K562 (cell line): ENCODE results near the gene ABI2. TPM values are rescaled to one million over a fixed set of nuclear protein-coding genes. Genes with fewer than 3 reads are reported as not detected.

ENCODE experiments used
- ATAC-seq: fragments of 200-7000 bp; cut with Tn5 transposase; 3 replicates; pipeline ENCODE4 v1.9.1; 2020; ENCODE audit warnings: moderate library complexity
- BruUV-seq: library from RNA; stranded (reverse); fragments of 400-500 nt; replicated peaks from 2 replicates; lab custom pipeline; 2021; lab: Mats Ljungman, UMichigan
- CTCF ChIA-PET: fragments of 300-600 bp; formaldehyde crosslinking; extraction: SDS; loops from one replicate; lab custom pipeline; 2021; ENCODE audit warnings: low intra/inter-chr PET ratio; lab: Yijun Ruan, JAX
- POLR2A ChIA-PET: fragments of 300-600, 350-650 bp; sonication (Branson Sonifier 250); formaldehyde crosslinking; extraction: SDS; loops from one replicate; lab custom pipeline; 2021; ENCODE audit warnings: antibody characterized with exemption, inconsistent platforms; lab: Yijun Ruan, JAX
- DNase-seq, 4 experiments: peaks; one replicate each; pipeline versions ENCODE4 v3.0.0 to v3.0.0-alpha.2; 2011 to 2018; ENCODE audit warnings: low spot score in 3 of 4, mixed read lengths in 3 of 4; ENCODE audit errors: extremely low read depth in 1 of 4
- FAIRE-seq: peaks from 2 replicates; lab custom pipeline; 2011; peaks lifted over from hg19 to GRCh38; lab: Jason Lieb, UNC
- H2AFZ ChIP-seq: 2 replicates; pipeline ENCODE4 v1.6.0; 2011; ENCODE audit warnings: low read depth, low read length, control low read depth, inconsistent platforms
- H3K27ac ChIP-seq: fragments of 200-600 bp; 3 replicates; pipeline ENCODE4 v1.8.0; 2011; ENCODE audit warnings: low read depth, mild to moderate bottlenecking, control low read depth, inconsistent platforms, low read length, moderate library complexity, mixed read lengths; ENCODE audit errors: extremely low read depth
- H3K27me3 ChIP-seq, 2 experiments: fragments of 300-600 bp in 1 of 2; 2 replicates in 1 of 2; 3 replicates in 1 of 2; pipeline versions ENCODE4 v1.6.0 to v1.8.0; 2011; ENCODE audit warnings: inconsistent platforms in 2 of 2, low read length in 2 of 2, mild to moderate bottlenecking in 1 of 2, mixed read lengths in 1 of 2, moderate library complexity in 1 of 2; ENCODE audit not compliant: control insufficient read depth in 2 of 2, insufficient read depth in 2 of 2
- H3K36me3 ChIP-seq: fragments of 300-600 bp; 3 replicates; pipeline ENCODE4 v1.8.0; 2011; ENCODE audit warnings: mild to moderate bottlenecking, low read length, inconsistent platforms; ENCODE audit not compliant: control insufficient read depth, insufficient read depth
- H3K4me1 ChIP-seq, 2 experiments: fragments of 200-600 bp in 1 of 2; replicated peaks in 1 of 2; 2 replicates in 1 of 2; 3 replicates in 1 of 2; pipeline versions ENCODE4 v1.5.1 to v1.8.0; 2011; ENCODE audit warnings: inconsistent platforms in 2 of 2, low read length in 2 of 2, mild to moderate bottlenecking in 1 of 2, mixed read lengths in 1 of 2, moderate library complexity in 1 of 2; ENCODE audit not compliant: control insufficient read depth in 2 of 2, insufficient read depth in 2 of 2
- H3K4me2 ChIP-seq: 2 replicates; pipeline ENCODE4 v1.6.1; 2011; ENCODE audit warnings: low read length, control low read depth, inconsistent platforms, mixed read lengths; ENCODE audit not compliant: insufficient read depth
- H3K4me3 ChIP-seq: fragments of 200-600 bp; sonication (generic), shearing (Covaris generic); 2 replicates; pipeline ENCODE4 v1.5.1; 2016; ENCODE audit warnings: control low read depth, inconsistent platforms
- H3K79me2 ChIP-seq: fragments of 200-600 bp; 3 replicates; pipeline ENCODE4 v1.8.0; 2011; ENCODE audit warnings: low read length, inconsistent platforms; ENCODE audit not compliant: control insufficient read depth, insufficient read depth
- H3K9ac ChIP-seq, 2 experiments: 2 replicates each; pipeline versions ENCODE4 v1.6.0 to v1.6.1; 2011; ENCODE audit warnings: low read depth in 2 of 2, low read length in 2 of 2, control low read depth in 1 of 2, inconsistent platforms in 1 of 2, mild to moderate bottlenecking in 1 of 2, mixed read lengths in 1 of 2; ENCODE audit not compliant: insufficient read depth in 1 of 2
- H3K9me1 ChIP-seq: one replicate; pipeline ENCODE4 v1.6.0; 2011; ENCODE audit warnings: inconsistent platforms, mild to moderate bottlenecking, low read length, moderate library complexity; ENCODE audit not compliant: control insufficient read depth, insufficient read depth
- H3K9me3 ChIP-seq: replicated peaks from 2 replicates; pipeline ENCODE4 v1.5.1; 2011; ENCODE audit warnings: low read depth, low read length, inconsistent platforms; ENCODE audit not compliant: control insufficient read depth, insufficient read depth
- H4K20me1 ChIP-seq: replicated peaks from 2 replicates; pipeline ENCODE4 v1.6.1; 2011; ENCODE audit warnings: low read length, inconsistent platforms, mixed read lengths; ENCODE audit not compliant: control insufficient read depth, insufficient read depth
- ASH1L ChIP-seq: fragments of 450-650 bp; IDR thresholded peaks from 2 replicates; pipeline ENCODE4 v1.6.1; 2018; ENCODE audit warnings: borderline replicate concordance, mild to moderate bottlenecking, low read depth; ENCODE audit not compliant: partially characterized antibody
- MEF2D ChIP-seq: conservative IDR thresholded peaks from 2 replicates; pipeline ENCODE4 v1.6.1; 2016; ENCODE audit warnings: low read depth, missing genetic modification characterization, missing compliant biosample characterization
- PRMT5 ChIP-seq: sonication (generic); formaldehyde crosslinking; IDR thresholded peaks from 2 replicates; pipeline ENCODE4 v1.5.0; 2020; ENCODE audit warnings: missing genetic modification reagents
- RAD21 ChIP-seq, 2 experiments: fragments of 250-450 bp in 1 of 2; fragments of 450-650 bp in 1 of 2; sonication (Bioruptor Pico) in 1 of 2; formaldehyde crosslinking in 1 of 2; IDR thresholded peaks in 1 of 2; conservative IDR thresholded peaks in 1 of 2; 2 replicates each; pipeline versions ENCODE4 v1.4.0 to v1.8.0; 2020 to 2022; ENCODE audit warnings: mild to moderate bottlenecking in 2 of 2, moderate library complexity in 1 of 2
- RBM14 ChIP-seq: fragments of 200-400 bp; formaldehyde crosslinking; IDR thresholded peaks from 2 replicates; pipeline ENCODE4 v1.6.1; 2018; ENCODE audit warnings: low read depth, mild to moderate bottlenecking, low read length, moderate library complexity, borderline replicate concordance; ENCODE audit not compliant: insufficient read depth
- YY1 ChIP-seq, 3 experiments: IDR thresholded peaks; 2 replicates each; pipeline ENCODE4 v1.6.1; 2011; ENCODE audit warnings: low read length in 2 of 3, mild to moderate bottlenecking in 2 of 3, moderate library complexity in 2 of 3, borderline replicate concordance in 1 of 3, control low read depth in 1 of 3, low read depth in 1 of 3; ENCODE audit not compliant: insufficient read depth in 3 of 3, insufficient replicate concordance in 2 of 3, control insufficient read depth in 1 of 3, insufficient read length in 1 of 3; ENCODE audit errors: extremely low read depth in 1 of 3
- ZBTB7A ChIP-seq: IDR thresholded peaks from 2 replicates; pipeline ENCODE4 v1.6.1; 2011; ENCODE audit warnings: low read depth, mild to moderate bottlenecking, low read length, moderate library complexity, borderline replicate concordance; ENCODE audit not compliant: control insufficient read depth
- ZNF3 ChIP-seq: fragments of 250-450 bp; sonication (Bioruptor Pico); IDR thresholded peaks from 2 replicates; pipeline ENCODE4 v1.5.0; 2021; ENCODE audit warnings: mild to moderate bottlenecking, moderate library complexity
- WGBS: fragments of 100-300 bp; shearing (Covaris generic); methylation state at CpG from one replicate; pipeline ENCODE4 v1.1.6; 2016; ENCODE audit warnings: low coverage, mixed read lengths; ENCODE audit not compliant: insufficient coverage; ENCODE audit errors: missing lambda C conversion rate; 5-methylcytosine and 5-hydroxymethylcytosine counted together
- in situ Hi-C: fragments of 300-500 bp; cut with MboI; formaldehyde crosslinking; loops from 4 replicates; pipeline ENCODE4 v1.15.0; 2018; ENCODE audit warnings: inconsistent platforms, mixed read lengths
- intact Hi-C: fragments of 100-400 bp; cut with micrococcal nuclease; formaldehyde crosslinking; loops from 2 replicates; pipeline ENCODE4 v1.14.2; 2022
- polyA plus RNA-seq, 8 experiments: library from polyadenylated mRNA; depleted of rRNA in 4 of 8; stranded (reverse) in 5 of 8; unstranded in 3 of 8; fragments of >200 nt; fragmentation: Nextera tagmentation in 2 of 8; fragmentation: Illumina TruSeq in 1 of 8; extraction: Ambion mirVana in 2 of 8; extraction: Trizol in 1 of 8; gene quantifications; 2 replicates each; pipeline versions ENCODE4 v1.2.1 to v1.2.3, GENCODE V29; 2011 to 2014; ENCODE audit warnings: inconsistent platforms in 1 of 8, missing spikeins in 1 of 8
- total RNA-seq, 7 experiments: library from RNA; depleted of rRNA in 6 of 7; stranded (reverse); fragments of >200 nt in 6 of 7; fragmentation: Illumina TruSeq in 2 of 7; extraction: Trizol in 2 of 7; gene quantifications; 2 replicates each; pipeline versions ENCODE4 v1.2.1 to v1.2.3, GENCODE V29; 2011 to 2021; ENCODE audit warnings: low replicate concordance in 1 of 7
- TF ChIP-seq, protein P1 (sequence below): sonication (generic); formaldehyde crosslinking; IDR thresholded peaks from 2 replicates; pipeline ENCODE4 v1.8.1; 2022; ENCODE audit warnings: missing genetic modification reagents
- TF ChIP-seq, protein P2 (sequence below): fragments of 250-450 bp; sonication (Bioruptor Pico); IDR thresholded peaks from 2 replicates; pipeline ENCODE4 v1.4.0; 2020; ENCODE audit warnings: borderline replicate concordance
- TF ChIP-seq, protein P3 (sequence below): fragments of 250-450 bp; sonication (Bioruptor Pico); IDR thresholded peaks from 2 replicates; pipeline ENCODE4 v1.5.0; 2021; ENCODE audit warnings: mild to moderate bottlenecking, moderate library complexity

The ABI2 gene
- total and polyA plus RNA-seq, 9 of the 15 experiments (the other 6 are each of a cell fraction or from before 2014, with no cell fraction given) = 5.3 to 24.3 (median 12.2) TPM

DNA sequence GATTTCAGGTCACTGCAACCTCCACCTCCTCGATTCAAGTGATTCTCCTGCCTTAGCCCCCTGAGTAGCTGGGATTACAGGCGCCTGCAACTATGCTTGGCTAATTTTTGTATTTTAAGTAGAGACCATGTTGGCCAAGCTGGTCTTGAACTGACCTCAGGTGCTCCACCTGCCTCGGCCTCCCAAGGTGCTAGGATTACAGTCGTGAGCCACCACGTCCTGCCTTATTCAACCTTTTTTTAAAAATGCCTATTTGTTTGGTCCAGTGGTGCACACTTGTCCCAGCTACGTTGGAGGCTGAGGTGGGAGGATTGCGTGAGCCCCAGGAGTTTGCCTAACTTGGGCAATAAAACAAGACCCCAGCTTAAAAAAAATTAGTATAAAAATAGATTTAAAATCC is 46.1 kb upstream of the ABI2 start:
- Histone ChIP-seq H3K9me3 (no peaks in the 10 kb centered on the region), H3K4me3 (no peak overlapping the region), H3K9ac (no peak overlapping the region), H3K27ac (no peak overlapping the region), H3K4me2 (no peak overlapping the region), H4K20me1 (no peaks in the 10 kb centered on the region), H3K36me3 (peaks cover 40% of the 10 kb centered on the region; the same call in 2 of the 3 replicates), H3K27me3 (no peaks in the 10 kb centered on the region), H3K79me2 (no peaks in the 10 kb centered on the region), H3K9me1 (no peaks in the 10 kb centered on the region), H2AFZ (no peak overlapping the region), H3K4me1 (no peaks in the 10 kb centered on the region)
- intact Hi-C loops (no loop called here), in situ Hi-C loops (no loop called here)
- no peak for FAIRE-seq
- WGBS = 93% methylated on average over 7 of the region's 7 CpGs
- CTCF ChIA-PET = no interaction called here
- POLR2A ChIA-PET = no interaction called here
- no peak for DNase-seq
- no TSS peak for BruUV-seq
- ATAC-seq = no peak
- TF ChIP-seq ZBTB7A = no peak
- no peak for TF ChIP-seq YY1 (IDR thresholded peaks at IDR 0.05; ENCODE audit: borderline replicate concordance in 1 of 3, control insufficient read depth in 1 of 3, extremely low read depth in 1 of 3, insufficient read depth in 3 of 3, insufficient read length in 1 of 3, insufficient replicate concordance in 2 of 3, low read depth in 1 of 3, low read length in 2 of 3)
- no peak for TF ChIP-seq ZNF3 (CRISPR knock-in tag)
- TF ChIP-seq RAD21 (CRISPR knock-in tag; conservative IDR thresholded peaks at IDR 0.05 in 1 of 2, IDR thresholded peaks at IDR 0.05 in 1 of 2) = no peak
- no peak for TF ChIP-seq RBM14
- TF ChIP-seq, protein P1, sequence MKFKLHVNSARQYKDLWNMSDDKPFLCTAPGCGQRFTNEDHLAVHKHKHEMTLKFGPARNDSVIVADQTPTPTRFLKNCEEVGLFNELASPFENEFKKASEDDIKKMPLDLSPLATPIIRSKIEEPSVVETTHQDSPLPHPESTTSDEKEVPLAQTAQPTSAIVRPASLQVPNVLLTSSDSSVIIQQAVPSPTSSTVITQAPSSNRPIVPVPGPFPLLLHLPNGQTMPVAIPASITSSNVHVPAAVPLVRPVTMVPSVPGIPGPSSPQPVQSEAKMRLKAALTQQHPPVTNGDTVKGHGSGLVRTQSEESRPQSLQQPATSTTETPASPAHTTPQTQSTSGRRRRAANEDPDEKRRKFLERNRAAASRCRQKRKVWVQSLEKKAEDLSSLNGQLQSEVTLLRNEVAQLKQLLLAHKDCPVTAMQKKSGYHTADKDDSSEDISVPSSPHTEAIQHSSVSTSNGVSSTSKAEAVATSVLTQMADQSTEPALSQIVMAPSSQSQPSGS (CRISPR knock-in tag) = no peak
- TF ChIP-seq, protein P2, sequence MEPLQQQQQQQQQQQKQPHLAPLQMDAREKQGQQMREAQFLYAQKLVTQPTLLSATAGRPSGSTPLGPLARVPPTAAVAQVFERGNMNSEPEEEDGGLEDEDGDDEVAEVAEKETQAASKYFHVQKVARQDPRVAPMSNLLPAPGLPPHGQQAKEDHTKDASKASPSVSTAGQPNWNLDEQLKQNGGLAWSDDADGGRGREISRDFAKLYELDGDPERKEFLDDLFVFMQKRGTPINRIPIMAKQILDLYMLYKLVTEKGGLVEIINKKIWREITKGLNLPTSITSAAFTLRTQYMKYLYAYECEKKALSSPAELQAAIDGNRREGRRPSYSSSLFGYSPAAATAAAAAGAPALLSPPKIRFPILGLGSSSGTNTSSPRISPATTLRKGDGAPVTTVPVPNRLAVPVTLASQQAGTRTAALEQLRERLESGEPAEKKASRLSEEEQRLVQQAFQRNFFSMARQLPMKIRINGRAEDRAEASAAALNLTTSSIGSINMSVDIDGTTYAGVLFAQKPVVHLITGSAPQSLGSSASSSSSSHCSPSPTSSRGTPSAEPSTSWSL (CRISPR knock-in tag) = no peak
- no peak for TF ChIP-seq MEF2D
- no peak for TF ChIP-seq PRMT5 (CRISPR knock-in tag)
- TF ChIP-seq, protein P3, sequence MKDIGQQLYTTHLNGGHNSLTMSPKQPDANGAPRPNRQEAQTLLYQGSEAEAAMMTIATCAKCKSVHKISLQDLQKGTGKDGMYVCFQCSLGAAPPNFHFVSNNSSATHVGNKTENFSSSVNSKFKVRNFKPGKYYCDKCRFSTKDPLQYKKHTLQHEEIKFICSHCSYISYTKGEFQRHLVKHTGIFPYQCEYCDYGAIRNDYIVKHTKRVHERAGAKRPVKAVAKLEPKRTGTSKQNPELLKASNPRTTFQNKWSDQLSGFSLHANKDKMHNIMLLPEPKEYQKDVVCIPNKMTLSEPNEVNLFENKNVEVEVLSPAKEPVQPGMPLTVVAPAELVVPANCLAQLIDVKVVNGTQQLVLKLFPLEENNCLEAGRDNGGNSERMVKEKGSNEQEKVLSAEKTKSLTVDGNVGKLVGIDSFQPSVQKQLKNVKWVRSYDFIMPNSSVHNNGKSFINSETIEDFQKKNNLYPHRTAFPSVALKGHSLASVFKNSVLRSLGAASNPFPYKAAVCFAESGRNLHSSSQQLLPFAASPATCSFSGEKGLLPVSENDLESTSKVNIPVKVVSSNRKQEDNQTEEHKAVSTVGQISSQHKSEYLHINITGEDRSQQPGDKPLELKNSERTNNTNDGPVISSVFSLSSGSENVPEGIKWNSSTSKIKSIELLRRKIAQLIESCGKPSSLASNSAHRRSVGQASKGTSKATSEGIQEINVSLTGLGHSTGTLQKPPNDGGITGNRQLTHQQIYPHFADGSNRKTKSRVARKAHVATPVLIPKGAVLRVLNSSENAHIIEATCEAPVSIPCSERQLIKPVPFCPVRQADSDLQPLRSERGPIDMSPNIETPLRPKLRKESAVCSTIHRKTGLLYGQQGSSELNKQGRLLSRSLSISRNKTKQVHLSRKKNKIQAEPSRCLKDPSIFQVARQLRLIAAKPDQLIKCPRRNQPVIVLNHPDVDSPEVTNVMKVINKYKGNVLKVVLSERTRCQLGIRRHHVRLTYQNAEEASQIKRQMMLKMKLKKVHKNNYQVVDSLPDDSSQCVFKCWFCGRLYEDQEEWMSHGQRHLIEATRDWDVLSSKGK (CRISPR knock-in tag) = no peak
- TF ChIP-seq ASH1L = no peak
